ENCODE data around the gene PRKAB2. TPM values are rescaled to one million over a fixed set of nuclear protein-coding genes. Genes with fewer than 3 reads are reported as not detected.
"Not testable (repeated sequence)": the region's sequence is repeated elsewhere in the genome, so short reads cannot be mapped to it uniquely, and the experiment has no call there.

The PRKAB2 gene, protein sequence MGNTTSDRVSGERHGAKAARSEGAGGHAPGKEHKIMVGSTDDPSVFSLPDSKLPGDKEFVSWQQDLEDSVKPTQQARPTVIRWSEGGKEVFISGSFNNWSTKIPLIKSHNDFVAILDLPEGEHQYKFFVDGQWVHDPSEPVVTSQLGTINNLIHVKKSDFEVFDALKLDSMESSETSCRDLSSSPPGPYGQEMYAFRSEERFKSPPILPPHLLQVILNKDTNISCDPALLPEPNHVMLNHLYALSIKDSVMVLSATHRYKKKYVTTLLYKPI
- polyA plus RNA-seq (ENCODE audit: insufficient read length in 10 of 10) = 10 to 100 TPM; 24.9 to 54.0 (median 37.2) TPM
- long read RNA-seq, donor 1, full-length matches to known transcripts = 5 of 5 reads
- long read RNA-seq, donor 1, partial matches to known transcripts = 0 of 5 reads
- long read RNA-seq, donor 1, other reads (novel, unspliced or antisense) = 0 of 5 reads
- long read RNA-seq, donor 2, full-length matches to known transcripts = 6 of 11 reads
- long read RNA-seq, donor 2, partial matches to known transcripts = 5 of 11 reads
- long read RNA-seq, donor 2, other reads (novel, unspliced or antisense) = 0 of 11 reads
- long read RNA-seq, donor 3 = 0 reads
- long read RNA-seq, donor 4, full-length matches to known transcripts = 3 of 8 reads
- long read RNA-seq, donor 4, partial matches to known transcripts = 5 of 8 reads
- long read RNA-seq, donor 4, other reads (novel, unspliced or antisense) = 0 of 8 reads
- long read RNA-seq, donor 5, full-length matches to known transcripts = 3 of 3 reads
- long read RNA-seq, donor 5, partial matches to known transcripts = 0 of 3 reads
- long read RNA-seq, donor 5, other reads (novel, unspliced or antisense) = 0 of 3 reads
- long read RNA-seq, donor 6, full-length matches to known transcripts = 5 of 5 reads
- long read RNA-seq, donor 6, partial matches to known transcripts = 0 of 5 reads
- long read RNA-seq, donor 6, other reads (novel, unspliced or antisense) = 0 of 5 reads
- long read RNA-seq, donor 7, full-length matches to known transcripts = 5 of 5 reads
- long read RNA-seq, donor 7, partial matches to known transcripts = 0 of 5 reads
- long read RNA-seq, donor 7, other reads (novel, unspliced or antisense) = 0 of 5 reads
- long read RNA-seq, donor 8, full-length matches to known transcripts = 1 of 6 reads
- long read RNA-seq, donor 8, partial matches to known transcripts = 5 of 6 reads
- long read RNA-seq, donor 8, other reads (novel, unspliced or antisense) = 0 of 6 reads
- long read RNA-seq, donor 9 = 0 reads

DNA sequence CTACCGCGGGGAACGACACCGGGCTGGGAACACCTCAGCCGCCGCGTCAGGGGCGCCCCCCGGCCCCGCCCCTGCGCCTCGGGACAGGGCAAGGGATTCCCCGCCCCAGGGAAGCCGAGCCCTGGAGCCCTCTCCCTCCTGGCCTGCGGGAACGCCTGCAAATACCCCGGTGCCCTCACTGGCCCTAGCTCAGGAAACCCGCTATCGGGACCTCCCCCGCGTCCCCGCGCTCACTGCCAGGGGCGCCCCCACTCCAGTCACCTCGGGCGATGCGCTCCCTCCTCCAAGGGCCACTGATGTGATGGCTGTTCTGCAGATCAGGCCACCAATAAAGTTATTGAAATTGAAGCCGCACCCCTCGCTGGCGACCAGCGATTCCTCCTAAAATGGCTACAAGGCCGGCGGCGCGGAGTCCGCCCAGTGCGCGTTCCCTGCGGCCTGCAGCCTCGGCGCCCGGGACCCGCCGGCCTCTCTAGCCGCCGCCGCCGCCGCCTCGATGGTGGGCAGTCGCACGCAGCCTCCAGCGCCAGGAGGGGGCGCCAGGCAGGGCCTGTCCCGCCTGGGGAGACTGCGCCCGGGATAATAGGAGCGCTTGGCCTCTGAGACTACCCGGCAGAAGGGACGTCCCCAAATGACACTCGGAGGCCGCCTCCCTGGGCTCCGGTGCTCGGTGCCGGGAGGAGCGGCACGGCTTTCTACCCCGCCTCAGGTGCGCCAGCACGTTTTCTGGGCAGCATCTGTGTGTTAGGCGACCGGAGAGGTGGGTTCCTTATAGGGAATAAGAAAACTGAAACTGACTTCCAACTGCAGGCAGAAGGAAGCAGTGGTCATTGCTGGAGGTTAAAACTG lies at the start of gene PRKAB2:
TSS of gene PRKAB2 (minus strand) at position 303 of the 849 bp plus-strand sequence. CDS start 326 bp downstream, outside the sequence.
- peak; percentile 96 to 99 (median 97) for DNase-seq

DNA sequence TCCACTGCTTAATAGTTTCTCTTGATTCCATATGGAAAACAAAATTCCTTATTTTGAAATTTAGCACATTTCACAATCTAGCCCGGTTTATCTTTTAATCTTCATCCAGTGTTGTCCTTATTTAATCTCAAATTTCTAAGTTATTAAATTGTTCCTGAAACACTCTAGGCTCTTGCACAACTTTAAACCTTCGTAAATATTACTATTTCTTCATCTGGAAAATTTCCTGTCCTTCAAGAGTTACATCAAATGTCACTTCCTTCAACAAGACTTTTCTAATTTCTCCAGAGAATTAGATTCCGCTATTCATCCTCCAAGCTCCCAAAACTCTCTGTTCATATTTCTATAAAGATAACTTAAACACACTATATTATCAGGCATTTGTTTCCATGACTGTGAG lies 46.3 kb upstream of the PRKAB2 start:
- no peak for DNase-seq

DNA sequence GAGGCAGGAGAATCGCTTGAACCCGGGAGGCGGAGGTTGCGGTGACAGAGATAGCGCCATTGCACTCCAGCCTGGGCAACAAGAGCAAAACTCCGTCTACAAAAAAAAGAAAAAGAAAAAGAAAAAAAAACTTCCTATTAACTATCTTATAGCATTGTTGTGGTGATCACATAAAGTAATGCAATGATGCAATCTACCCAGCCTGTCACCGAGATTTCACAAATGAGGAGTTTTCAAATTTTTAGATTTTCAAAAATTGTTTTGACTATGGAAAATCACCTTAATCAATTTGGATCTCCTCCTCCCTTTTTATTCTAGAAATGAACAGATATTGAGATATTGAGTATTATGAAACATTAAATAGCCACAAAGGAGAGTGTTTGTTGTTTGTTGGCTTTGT lies 44.9 kb upstream of the PRKAB2 start:
- DNase-seq = no peak

DNA sequence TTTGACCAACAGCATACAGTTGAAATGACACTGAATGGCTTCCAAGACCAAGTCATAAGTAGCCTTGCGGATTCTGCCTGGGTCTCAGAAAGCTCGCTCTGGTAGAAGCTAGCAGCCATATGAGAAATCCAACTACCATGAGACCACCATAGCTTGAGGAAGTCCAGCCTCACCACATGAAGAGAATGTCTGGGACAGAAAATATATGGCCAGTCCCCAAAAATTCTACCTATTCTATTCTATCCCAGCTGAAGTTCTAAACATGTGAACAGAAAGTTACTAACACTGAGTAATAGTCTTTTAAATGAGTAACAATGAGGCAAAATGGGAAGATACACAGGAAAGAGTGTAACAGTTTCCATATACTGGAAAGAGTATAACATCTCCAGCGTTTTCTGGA lies 43.9 kb upstream of the PRKAB2 start:
- DNase-seq = no peak

DNA sequence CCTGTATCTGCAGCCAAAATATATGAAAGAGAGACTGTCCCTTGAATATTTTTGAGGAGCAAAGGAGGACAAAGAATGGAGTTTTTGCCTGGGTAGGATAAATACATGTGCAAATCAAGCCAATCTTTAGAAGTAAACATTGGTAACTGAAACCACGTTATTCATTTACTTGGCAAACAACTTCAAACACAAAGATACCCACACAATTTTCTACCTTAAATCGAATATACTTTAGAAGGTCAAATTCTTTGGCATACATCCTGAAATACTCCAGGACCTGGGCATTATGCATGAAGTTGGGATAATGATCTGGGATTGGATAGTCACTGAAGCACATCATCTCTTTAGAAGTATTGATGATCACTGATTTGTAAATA lies 43.3 kb upstream of the PRKAB2 start:
- no peak for DNase-seq

DNA sequence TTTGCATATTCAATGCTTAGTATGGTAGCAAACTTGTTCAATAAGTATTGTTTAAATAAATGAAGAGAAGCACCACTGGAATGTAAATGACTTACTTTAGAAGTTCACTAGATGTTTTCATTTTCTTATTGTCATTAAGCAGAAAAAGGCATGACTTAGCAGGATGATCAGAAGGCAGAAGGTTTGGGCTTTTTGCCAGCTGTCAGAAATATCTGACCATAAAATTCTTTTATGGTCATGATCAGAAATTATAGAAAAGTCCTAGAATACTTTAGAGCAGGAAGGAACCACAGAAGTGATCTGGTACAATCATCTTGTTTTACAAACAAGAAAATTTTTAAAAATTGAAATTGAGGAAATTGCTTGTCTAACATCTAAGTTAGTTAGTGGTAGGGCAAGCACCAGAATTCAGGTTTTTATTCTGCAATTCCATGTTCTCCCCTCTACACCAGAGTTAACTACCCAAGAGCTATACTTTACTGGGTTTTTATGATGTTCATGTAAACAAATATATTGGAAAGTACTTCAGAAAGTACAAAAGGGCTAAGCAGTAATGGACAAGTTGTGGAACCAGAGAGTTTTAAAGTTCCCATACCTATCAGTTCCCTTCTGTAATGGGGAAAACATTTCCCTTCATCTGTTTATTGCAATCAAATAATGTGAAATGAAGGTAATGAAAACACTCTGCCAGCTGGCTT lies 42.7 kb upstream of the PRKAB2 start:
- no peak for DNase-seq

DNA sequence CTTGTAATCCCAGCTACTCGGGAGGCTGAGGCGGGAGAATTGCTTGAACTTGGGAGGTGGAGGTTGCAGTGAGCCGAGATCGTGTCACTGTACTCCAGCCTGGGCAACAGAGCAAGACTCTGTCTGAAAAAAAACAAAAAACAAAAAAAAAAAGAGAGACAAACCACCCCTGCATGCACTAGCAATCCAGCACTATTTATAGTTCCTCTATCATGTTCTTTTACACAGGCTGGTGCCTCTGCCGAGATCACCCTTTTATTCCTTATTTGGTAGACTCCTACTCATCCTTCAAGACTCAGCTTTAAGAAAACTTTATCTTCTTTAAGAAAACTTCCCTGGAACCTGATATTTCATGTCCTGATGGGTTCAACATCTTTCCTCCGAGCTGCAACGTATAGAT lies 42.1 kb upstream of the PRKAB2 start:
- DNase-seq = no peak

DNA sequence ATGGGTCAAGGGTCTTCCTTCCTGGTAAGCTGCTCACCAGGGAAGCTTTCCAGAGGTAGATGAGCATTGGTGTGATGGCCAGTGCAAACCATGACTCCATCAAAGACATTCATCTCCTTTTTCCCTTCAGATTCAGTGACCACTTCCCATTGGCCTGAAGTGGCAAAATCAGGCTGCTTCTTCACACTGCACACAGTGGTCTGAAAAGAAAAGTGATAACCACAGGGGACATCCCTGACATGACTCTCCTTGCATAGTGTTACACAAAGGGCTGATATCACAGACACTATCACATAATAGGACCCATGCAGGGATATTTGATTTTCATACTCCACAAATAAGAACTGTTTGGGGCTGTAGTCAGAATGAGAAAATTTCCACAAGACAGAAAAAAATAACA lies 41.0 kb upstream of the PRKAB2 start:
- no peak for DNase-seq

DNA sequence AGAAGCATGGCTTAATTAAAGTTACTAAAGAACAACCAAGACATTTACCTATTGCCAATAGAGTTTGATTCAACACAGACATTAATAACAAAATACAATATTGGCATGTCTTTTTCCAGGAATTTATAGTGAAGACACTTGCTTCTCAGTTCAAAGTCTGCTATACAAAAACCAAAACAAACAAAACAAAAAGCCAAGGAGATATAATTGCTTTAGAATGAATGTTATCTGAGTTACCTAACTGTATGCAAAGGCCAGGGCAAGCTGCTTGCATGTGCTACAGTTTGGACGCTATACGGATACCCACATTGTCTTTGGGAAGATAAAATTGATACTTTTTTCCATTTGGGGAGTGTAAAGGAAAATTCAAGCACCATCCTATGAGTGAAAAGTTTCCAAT lies 39.3 kb upstream of the PRKAB2 start:
- no peak for DNase-seq

DNA sequence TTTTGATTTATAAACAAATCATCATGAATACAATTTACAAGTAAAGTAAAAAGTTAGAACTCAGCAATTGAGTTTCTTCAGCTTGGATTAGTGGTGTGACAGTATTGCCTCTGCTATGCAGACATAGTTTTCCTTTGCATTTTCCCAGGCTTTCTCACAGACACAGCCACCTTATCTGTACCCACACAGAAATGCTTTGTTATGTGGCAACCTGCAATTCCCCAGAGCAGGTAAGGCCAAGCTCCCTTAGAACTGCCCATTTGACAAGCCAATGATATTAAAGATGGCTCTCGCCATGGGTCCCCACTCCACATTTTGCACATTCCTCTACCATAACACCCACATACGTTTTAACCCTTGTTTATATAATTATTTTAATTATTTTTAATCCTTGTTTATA lies 38.7 kb upstream of the PRKAB2 start:
- DNase-seq = no peak

DNA sequence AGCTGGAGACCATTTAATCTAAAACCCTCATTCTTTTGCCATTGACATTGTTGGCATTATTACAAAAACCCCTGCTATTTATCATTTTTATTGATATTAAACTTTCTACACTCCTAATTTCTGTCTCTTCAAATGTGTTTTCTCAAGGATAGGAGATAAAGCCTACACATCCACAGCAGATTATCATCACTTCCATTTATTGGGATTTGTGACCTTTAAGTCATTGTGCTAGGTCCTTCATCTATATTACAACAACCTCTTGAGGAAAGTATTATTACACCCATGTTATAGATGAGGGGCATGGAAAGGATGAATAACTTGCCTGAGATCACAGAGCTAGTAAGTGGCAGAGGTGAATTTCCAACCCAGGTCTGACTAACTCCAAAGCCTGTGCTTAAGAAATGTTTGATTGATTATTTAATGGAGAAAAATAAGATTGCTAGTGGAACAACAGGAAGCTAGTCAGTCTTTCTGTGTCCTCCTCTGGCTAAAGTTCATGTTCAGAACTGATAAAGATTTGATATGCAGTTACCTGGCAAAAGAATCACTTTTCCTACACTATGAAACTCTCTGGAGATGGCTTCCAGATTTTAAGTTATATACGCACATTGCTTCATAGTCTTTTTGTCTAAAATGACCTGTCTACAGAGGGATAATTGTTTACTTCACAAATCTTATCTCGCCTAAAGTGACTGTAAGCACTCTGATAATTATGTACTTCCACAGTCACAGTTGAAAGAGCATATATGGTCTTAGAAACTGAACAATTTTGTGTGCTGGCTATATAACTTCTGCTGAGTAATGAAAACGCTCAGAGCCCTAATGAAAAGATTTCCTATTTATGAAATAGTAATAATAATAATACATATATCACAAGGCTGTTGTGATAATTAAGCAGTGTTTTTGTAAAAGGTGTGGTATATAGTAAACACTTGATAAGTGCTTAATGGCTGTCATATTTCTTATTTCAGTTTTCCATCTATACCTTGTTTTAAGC lies 37.9 kb upstream of the PRKAB2 start:
- DNase-seq = no peak

DNA sequence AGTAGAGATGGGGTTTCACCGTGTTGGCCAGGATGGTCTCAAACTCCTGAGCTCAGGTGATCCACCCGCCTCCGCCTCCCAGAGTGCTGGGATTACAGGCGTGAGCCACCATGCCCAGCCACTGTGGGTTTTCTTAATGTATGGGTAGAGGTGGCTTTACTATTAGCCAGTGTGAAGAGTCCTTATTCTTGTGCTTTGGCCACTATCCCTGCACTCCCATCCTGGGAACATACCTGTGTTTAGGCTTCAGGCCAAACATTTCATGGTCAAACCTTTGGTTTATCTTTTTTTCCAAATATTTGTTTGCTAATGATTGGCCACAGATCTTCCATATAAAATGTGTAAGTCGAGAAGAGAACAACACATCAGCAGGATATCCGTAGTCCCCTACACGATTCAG lies 36.3 kb upstream of the PRKAB2 start:
- DNase-seq = no peak

DNA sequence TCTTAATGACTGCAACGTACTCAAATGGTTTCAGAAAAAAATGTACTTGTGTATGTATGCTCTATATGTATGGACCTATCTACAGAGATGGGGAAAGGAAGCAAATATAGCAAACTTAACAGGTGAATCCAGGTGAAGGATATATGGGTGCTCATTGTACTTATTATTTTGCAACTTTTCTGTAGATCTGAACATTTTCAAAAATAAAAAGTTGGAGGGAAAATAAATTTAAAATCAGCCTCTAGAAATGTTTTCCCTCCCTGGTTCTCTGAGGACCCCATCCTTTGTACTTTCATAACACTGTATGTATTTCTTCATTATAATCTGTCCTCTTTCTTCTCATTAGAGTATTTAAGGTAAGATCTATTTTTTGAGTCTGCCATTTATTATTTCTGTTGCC lies 34.9 kb upstream of the PRKAB2 start:
- DNase-seq = no peak

DNA sequence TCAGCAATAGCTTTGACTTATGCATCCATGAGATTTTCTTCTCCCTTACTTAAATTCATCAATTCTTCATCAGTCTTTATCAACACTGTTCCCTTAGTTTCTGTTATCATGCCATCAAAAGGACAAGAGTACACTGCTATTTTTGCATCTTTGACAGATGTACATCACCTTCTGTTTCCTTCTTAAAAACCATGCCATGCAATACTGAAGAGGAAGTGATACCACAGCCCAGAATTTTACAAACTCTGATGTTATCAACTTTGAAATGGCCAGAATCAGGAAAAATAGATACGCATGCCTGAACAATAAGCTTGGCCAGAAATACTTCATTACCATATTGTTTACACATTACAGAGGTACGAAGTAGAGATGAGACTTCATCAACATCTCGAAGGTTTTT lies 31.8 kb upstream of the PRKAB2 start:
- DNase-seq = no peak

DNA sequence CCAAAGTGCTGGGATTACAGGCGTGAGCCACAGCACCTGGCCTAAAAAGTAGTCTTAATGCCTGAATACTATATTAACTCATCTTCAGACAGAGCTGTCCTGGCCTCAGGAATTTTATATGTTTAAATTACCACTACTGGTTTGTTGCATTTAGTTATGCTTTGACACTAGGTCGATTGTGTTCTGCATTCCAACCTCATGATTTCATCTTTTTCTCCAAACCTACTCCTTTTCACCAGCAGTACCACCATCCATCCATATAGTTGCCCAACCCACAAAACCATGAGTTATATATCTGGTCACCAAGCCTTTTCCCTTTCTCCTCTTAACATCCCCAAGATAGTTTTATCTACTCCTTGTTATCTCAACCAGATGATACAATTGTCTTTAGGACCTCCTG lies 30.3 kb upstream of the PRKAB2 start:
- DNase-seq = no peak

DNA sequence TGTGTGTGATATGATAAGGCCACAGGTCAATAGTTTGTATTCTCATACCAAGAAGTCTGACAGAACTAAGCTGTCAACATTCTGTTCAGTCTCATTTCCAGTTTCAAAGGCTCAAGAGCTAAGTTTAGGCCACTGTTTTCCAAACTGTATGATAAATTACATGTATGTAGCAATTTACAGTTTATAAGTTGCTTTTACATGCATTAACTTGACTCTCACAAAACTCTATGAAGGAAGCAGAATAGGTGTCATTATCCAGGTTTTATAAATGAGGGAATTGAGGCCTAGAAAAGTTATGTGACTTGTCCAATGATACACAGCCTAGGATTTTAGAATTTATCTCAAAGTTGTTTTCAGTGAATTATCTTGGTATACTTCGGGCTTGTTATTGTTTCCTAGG lies 29.5 kb upstream of the PRKAB2 start:
- no peak for DNase-seq

DNA sequence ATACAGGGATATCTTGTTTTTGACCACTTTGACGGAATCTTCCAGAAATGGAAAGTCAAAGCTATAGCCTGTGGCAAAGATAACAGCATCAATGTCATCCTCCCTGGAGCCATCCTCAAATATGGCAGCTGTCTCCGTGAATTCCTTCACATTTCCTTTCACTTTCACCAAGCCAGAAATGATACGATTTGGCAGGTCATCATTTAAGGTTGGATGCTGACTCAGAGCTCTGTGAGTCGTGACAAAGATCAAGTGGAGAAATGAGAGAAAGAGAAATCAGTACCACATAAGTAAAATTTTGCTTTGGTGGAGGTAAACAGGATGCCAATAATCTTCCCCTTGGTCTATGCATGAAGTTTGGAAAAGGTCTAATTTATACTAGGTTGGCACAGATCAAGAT lies 29.0 kb upstream of the PRKAB2 start:
- DNase-seq = no peak

DNA sequence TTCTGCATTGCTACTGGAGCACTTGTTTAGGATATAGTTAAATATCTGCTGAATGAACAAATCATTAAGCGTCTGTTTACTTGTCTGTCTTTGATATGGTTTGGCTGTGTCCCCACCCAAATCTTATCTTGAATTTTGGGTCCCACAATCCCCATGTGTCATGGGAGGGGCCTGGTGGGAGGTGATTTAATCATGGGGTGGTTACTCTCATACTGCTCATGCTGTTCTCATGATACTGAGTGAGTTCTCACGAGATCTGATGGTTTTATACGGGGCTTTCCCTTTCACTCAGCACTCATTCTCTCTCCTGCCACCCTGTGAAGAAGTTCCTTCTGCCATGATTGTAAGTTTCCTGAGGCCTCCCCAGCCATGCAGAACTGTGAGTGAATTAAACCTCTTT lies 25.1 kb upstream of the PRKAB2 start:
- DNase-seq = not testable (repeated sequence)

DNA sequence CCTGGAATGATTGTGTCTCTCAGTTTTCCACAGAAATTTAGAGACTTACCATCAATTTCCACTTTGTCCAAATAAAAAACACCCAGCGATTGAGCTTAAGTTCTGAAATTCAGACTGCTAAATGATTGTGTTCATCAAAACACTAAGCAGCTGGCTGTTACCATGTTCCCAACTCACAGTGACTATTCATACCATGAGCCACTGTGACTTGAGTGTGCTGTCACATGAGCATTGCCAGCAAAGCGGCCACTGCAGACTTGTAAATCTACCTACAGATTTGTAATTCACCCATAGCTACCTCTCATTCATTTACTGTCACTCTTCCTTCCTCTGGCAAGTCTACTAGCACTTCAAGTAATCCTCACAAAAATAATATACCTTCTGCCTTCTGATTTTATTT lies 17.2 kb upstream of the PRKAB2 start:
- DNase-seq = no peak

Measured in muscle of back (tissue), 13 donors.